Measurements from ENCODE around the gene KIF5A.

DNA sequence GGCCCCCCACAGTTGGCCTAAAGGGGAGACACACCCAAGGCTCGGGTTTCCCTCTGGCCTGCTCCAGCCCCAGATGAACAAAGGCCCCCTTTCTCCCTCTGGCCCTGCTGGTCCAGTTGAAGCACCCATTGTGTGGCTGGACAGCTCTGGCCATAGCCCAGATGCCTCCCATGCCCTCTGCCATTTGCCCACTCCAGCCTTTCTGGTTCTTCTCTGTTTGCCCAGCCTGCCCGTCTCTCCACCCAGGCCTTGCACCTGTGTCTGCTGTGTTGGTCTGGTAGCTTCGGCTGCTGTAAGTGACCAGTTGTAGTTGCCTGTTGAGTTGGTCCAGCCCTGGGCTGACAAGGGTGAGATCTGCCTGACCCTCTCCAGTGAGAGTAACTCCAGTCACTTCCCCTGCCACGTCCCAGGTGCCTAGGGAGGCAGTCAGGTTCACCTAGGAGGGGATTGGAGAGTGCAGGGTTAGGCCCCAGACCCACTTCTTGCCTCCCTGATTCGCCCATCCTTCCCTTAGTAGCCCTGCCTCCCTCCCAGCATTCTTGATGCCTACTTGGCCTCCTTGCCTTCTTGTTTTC, 80.1 kb downstream of the KIF5A start:
- TF ChIP-seq, protein P1, sequence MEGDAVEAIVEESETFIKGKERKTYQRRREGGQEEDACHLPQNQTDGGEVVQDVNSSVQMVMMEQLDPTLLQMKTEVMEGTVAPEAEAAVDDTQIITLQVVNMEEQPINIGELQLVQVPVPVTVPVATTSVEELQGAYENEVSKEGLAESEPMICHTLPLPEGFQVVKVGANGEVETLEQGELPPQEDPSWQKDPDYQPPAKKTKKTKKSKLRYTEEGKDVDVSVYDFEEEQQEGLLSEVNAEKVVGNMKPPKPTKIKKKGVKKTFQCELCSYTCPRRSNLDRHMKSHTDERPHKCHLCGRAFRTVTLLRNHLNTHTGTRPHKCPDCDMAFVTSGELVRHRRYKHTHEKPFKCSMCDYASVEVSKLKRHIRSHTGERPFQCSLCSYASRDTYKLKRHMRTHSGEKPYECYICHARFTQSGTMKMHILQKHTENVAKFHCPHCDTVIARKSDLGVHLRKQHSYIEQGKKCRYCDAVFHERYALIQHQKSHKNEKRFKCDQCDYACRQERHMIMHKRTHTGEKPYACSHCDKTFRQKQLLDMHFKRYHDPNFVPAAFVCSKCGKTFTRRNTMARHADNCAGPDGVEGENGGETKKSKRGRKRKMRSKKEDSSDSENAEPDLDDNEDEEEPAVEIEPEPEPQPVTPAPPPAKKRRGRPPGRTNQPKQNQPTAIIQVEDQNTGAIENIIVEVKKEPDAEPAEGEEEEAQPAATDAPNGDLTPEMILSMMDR (IDR thresholded peaks at IDR 0.05): no peak
- TF ChIP-seq EZH2 (IDR thresholded peaks at IDR 0.05) (no peak), EZH2phosphoT487 (IDR thresholded peaks at IDR 0.05) (no peak)

Data from neural progenitor cell (in vitro differentiated cells).